Gastrocnemius medialis (tissue), 4 donors: ENCODE data around the gene ARHGEF5.
"Not testable (repeated sequence)": the region's sequence is repeated elsewhere in the genome, so short reads cannot be mapped to it uniquely, and the experiment has no call there.

Experiments
- POLR2A ChIP-seq, 2 donors: fragments of 450-650 bp; IDR thresholded peaks; one replicate each; pipeline ENCODE4 v1.6.1; 2017; ENCODE audit warnings: antibody characterized with exemption in 2 of 2, mild to moderate bottlenecking in 2 of 2, moderate library complexity in 2 of 2
- TF ChIP-seq, protein P1 (sequence below), 5 experiments: fragments of 450-650 bp in 3 of 5; fragments of 200-600 bp in 2 of 5; sonication (generic) in 2 of 5; IDR thresholded peaks in 4 of 5; conservative IDR thresholded peaks in 1 of 5; 1 replicate in 4 of 5; 2 replicates in 1 of 5; pipeline ENCODE4 v1.5.1; 2016 to 2019; ENCODE audit warnings: antibody characterized with exemption in 5 of 5, mild to moderate bottlenecking in 3 of 5, moderate library complexity in 3 of 5

DNA sequence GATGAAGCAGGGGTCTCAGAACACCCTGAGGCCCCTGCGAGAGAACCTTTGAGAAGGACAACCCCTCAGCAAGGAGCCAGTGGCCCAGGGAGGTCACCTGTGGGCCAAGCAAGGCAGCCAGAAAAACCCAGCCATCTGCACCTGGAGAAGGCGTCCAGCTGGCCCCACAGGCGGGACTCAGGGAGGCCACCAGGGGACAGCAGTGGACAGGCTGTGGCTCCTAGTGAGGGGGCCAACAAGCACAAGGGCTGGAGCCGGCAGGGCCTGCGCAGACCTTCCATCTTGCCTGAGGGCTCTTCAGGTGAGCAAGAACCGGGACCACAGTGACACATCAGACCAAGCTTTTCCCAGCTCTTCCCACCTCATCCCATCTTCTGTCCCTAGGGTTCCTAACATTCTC is 10.3 kb downstream of the ARHGEF5 start:
- TF ChIP-seq, protein P1, sequence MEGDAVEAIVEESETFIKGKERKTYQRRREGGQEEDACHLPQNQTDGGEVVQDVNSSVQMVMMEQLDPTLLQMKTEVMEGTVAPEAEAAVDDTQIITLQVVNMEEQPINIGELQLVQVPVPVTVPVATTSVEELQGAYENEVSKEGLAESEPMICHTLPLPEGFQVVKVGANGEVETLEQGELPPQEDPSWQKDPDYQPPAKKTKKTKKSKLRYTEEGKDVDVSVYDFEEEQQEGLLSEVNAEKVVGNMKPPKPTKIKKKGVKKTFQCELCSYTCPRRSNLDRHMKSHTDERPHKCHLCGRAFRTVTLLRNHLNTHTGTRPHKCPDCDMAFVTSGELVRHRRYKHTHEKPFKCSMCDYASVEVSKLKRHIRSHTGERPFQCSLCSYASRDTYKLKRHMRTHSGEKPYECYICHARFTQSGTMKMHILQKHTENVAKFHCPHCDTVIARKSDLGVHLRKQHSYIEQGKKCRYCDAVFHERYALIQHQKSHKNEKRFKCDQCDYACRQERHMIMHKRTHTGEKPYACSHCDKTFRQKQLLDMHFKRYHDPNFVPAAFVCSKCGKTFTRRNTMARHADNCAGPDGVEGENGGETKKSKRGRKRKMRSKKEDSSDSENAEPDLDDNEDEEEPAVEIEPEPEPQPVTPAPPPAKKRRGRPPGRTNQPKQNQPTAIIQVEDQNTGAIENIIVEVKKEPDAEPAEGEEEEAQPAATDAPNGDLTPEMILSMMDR (IDR thresholded peaks at IDR 0.05 in 4 of 5, conservative IDR thresholded peaks at IDR 0.05 in 1 of 5) = not testable (repeated sequence)
- not testable (repeated sequence) for TF ChIP-seq POLR2A (IDR thresholded peaks at IDR 0.05)
